Activated naive CD8-positive, alpha-beta T cell treated with anti-CD3 and anti-CD28 coated beads, Interleukin-2, amount 10 ng/mL, durations not matched to agents 7 days and 5 days (primary cell): Measurements from ENCODE around the gene APOBEC4. TPM values are rescaled to one million over a fixed set of nuclear protein-coding genes. Genes with fewer than 3 reads are reported as not detected.
"Not testable (repeated sequence)": the region's sequence is repeated elsewhere in the genome, so short reads cannot be mapped to it uniquely, and the experiment has no call there.

Experiments
- ATAC-seq: fragments of 150-1000 bp; cut with Tn5 transposase; one replicate; pipeline ENCODE4 v1.10.0; 2021; ENCODE audit warnings: low read depth, moderate library complexity
- POLR2A ChIA-PET: fragments of 350-600 bp; sonication (Branson Sonifier 250); formaldehyde crosslinking; loops from one replicate; lab custom pipeline; 2021; ENCODE audit warnings: antibody characterized with exemption; lab: Charles Lee
- DNase-seq: peaks from one replicate; pipeline ENCODE4 v3.0.0; 2021
- H3K27ac Mint-ChIP-seq: one replicate; pipeline ENCODE4 v1.8.0; 2022; ENCODE audit warnings: mild to moderate bottlenecking, mixed read lengths
- H3K27me3 Mint-ChIP-seq: one replicate; pipeline ENCODE4 v1.8.0; 2022; ENCODE audit warnings: mild to moderate bottlenecking, moderate library complexity, mixed read lengths
- H3K36me3 Mint-ChIP-seq: one replicate; pipeline ENCODE4 v1.8.0; 2021; ENCODE audit warnings: mild to moderate bottlenecking, mixed read lengths
- H3K4me1 Mint-ChIP-seq: one replicate; pipeline ENCODE4 v1.8.0; 2021; ENCODE audit warnings: mixed read lengths
- H3K4me3 Mint-ChIP-seq: one replicate; pipeline ENCODE4 v1.8.0; 2022; ENCODE audit warnings: mild to moderate bottlenecking, moderate library complexity, mixed read lengths
- H3K9me3 Mint-ChIP-seq: one replicate; pipeline ENCODE4 v1.8.0; 2021; ENCODE audit warnings: mixed read lengths
- total RNA-seq, 2 experiments: library from RNA; stranded (reverse); gene quantifications; one replicate each; pipeline ENCODE4 v1.2.3, GENCODE V29; 2021

Gene APOBEC4
- total RNA-seq, 2 experiments from 2014 or later, result not detected

DNA sequence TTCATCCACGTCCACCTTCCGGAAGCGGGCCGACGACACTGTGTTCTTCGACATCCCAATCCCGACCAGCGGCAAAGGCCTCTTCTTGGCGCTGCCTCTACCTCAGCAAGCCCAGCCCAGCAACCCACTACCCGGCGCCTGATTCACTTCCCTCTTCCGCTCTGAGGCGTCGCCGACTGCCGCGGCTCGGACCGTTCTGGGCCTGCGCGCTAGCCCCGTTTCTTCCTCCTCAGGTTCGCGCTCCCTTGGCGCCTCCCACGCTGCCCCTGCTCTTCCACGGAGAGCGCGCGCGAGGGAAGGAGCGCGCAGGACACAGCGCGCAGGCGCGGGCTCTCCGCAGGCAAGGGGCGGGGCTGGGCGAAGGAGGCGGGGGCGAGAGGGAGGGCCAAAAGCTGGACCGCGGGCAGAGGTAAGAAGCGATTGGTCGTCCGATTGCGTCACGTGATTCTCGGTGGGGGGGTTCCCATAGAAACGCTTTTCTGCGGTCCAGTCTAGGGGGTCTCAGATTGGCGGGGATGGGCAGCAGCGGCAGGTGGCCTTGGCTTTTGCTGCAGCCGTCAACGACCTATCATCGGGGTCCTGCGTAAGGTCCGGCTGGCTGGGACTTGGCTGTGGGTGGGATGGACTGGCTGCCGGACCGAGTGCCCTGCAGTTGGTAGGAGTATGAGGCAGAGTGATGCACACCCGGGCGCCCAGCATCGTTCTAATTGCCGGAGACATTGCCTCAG lies 17.3 kb downstream of the APOBEC4 start, which contains the start of gene ARPC5:
Gene ARPC5, minus strand, starts transcription at position 178 of the 728 bp plus-strand sequence. Its CDS starts 124 bp downstream, at position 54.
- H3K27ac Mint-ChIP-seq, result peak within 1 kb of the TSS; percentile 100
- H3K9me3 Mint-ChIP-seq, result no peaks in the 10 kb centered on the region
- DNase-seq (peak; percentile 98), ATAC-seq (peak; percentile 96)
- H3K36me3 Mint-ChIP-seq, result peaks cover 15% of the 10 kb centered on the region
- peak within 1 kb of the TSS; percentile 100 for H3K4me3 Mint-ChIP-seq
- peaks cover 23% of the 10 kb centered on the region for H3K4me1 Mint-ChIP-seq
- H3K27me3 Mint-ChIP-seq, result peaks cover 22% of the 10 kb centered on the region
- POLR2A ChIA-PET, result interaction anchor here (1.0 to 4.4 kb wide), 4 partner anchors 163 to 796 kb away, joined by 3 to 21 read pairs (median 4); partner anchors contain the start of genes SMG7 and TSEN15

DNA sequence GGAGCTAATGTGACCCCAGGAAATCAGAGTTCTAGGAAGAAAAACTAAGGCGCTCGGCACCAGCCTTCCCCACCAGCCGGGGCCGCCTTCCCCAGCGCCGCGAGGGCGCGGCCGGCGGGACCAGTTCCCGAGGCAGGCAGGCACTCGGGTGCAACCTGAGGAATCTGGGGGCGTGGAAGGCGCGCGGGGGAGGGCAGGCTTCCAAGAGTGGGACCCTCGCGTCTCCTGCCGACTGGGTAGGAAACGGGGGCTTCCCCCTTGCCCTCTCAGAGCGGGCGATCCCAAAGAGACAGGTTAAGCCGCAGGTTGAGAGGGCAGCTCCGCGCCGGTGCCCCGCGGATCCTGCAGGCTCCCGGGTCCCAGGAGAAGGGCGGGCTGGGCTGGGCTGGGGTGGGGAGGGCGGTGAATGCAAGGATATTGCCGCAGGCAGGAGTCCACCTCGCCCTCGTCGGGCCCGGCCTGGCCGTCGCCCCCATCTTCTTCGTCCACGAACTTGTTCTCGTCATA lies 18.0 kb downstream of the APOBEC4 start:
- ATAC-seq, result no peak
- Mint-ChIP-seq H3K27ac (peak overlapping the region; percentile 100), H3K4me3 (peak overlapping the region; percentile 100), H3K27me3 (peaks cover 22% of the 10 kb centered on the region), H3K36me3 (peaks cover 20% of the 10 kb centered on the region), H3K9me3 (no peaks in the 10 kb centered on the region), H3K4me1 (peaks cover 28% of the 10 kb centered on the region)
- POLR2A ChIA-PET, result interaction anchor here (0.6 to 4.4 kb wide), 6 partner anchors 9 to 795 kb away, joined by 3 to 21 read pairs (median 4); partner anchors contain the start of genes SMG7 and TSEN15
- peak; percentile 59 for DNase-seq

DNA sequence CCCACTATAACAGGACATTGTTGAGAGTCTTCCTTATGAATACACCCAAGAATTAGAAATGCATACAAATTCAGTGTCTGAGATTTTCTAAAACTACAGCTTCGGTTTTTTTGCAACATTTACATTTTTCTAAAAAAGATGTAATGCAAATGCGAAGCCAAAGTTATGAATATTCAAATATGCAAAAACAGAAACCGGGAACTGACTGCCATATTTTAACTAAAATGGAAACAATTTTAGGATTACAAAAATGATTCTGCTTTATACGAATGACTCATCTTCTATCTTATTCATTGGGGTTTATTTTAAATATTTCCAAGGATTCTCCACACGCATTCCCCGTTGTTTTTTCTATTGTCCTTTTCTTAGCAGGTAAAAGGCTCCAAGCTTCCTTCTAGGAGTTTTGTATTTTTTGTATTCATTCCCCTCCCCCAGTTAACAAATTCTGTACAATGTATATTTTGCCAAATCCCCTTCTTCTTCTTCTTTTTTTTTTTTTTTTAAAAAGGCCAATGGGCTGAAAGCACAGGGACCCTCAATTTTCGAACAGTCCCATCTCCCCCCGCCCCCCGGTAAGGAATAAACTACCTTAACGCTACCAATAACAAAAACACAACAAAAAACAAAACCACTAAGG lies 18.6 kb downstream of the APOBEC4 start:
- H3K4me1 Mint-ChIP-seq, result peaks cover 28% of the 10 kb centered on the region
- peaks cover 22% of the 10 kb centered on the region for H3K27me3 Mint-ChIP-seq
- peaks cover 22% of the 10 kb centered on the region for H3K36me3 Mint-ChIP-seq
- DNase-seq (no peak), ATAC-seq (no peak)
- no peaks in the 10 kb centered on the region for H3K9me3 Mint-ChIP-seq
- peak overlapping the region; percentile 90 for H3K27ac Mint-ChIP-seq
- H3K4me3 Mint-ChIP-seq, result peak overlapping the region; percentile 100
- POLR2A ChIA-PET, result interaction anchor here (0.6 to 4.4 kb wide), 5 partner anchors 8 to 417 kb away, joined by 4 to 21 read pairs (median 5); partner anchors contain the start of genes APOBEC4, SMG7 and TSEN15

DNA sequence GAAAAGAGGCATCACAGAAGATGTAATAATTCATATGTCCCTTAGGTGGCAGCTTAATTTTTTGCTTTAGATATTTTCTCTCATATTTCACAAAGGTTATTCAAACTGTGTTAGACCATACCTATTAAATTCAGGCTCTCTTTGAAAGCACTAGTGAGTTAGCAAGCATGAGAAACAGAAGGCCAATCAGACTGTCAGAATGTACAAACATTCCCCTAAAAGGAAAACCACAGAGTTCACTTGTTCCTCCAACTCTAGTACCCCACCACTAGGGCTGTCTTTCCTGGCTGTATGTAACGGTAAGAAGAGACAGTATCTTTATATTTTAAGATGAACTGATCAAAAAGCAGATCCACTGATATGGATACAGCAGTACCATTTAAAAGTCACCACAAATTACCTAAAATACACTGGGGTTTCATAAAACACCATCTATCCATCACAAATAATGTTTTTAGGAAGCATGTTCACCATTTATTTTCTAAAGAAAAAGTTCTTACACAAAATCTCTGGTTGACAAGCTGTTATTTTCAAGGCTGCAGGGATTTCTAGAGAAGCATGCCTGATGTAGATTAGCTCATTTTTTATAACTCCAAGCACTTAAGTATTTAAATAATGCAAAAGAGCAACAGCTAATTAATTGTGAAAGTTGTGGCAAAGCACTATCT lies 19.3 kb downstream of the APOBEC4 start:
- POLR2A ChIA-PET, result interaction anchor here (1.2 to 4.4 kb wide), 4 partner anchors 20 to 418 kb away, joined by 3 to 21 read pairs (median 5); partner anchors contain the start of genes APOBEC4, SMG7 and TSEN15
- Mint-ChIP-seq H3K27ac (peak overlapping the region; percentile 90), H3K4me1 (peaks cover 29% of the 10 kb centered on the region), H3K4me3 (peak overlapping the region; percentile 100), H3K36me3 (peaks cover 22% of the 10 kb centered on the region), H3K27me3 (peaks cover 19% of the 10 kb centered on the region), H3K9me3 (no peaks in the 10 kb centered on the region)
- DNase-seq, result no peak
- ATAC-seq, result peak; percentile 15

DNA sequence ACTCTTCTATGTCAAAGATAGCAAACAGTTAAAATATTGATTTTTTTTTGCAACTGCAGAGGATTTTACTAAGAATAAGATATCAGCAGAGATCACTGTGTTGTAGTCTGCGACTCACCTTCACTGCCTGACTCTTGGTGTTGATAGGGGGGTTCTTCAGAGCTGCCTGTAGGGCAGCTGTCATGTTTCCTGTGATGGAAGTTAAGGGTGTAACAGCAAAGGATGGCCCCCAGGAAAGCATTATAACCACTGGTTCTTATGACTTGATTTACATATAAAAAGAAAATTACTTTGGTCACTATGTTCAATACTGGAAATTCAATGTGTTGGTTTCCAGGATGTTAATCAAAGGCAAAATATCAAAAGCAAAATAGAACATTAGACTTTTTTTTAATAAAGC lies 20.2 kb downstream of the APOBEC4 start:
- peaks cover 28% of the 10 kb centered on the region for H3K36me3 Mint-ChIP-seq
- no peaks in the 10 kb centered on the region for H3K9me3 Mint-ChIP-seq

DNA sequence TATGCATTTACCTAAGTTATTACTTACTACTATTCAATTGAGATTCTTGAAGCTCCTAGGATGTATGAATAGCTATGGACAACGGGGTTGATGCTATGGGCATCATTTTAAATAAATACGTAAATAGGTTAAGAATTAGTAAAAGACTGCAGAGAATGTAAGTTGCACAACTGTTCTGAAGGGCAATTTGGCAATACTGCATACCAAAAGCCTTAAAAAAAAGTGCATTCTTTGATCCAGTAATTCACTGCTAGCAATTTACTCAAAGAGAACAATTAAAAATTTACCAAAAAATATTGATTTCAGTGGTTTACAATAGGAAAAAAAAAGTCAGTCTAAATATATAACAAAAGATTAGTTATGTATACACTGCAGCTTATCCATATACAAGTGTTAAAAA lies 21.0 kb downstream of the APOBEC4 start:
- peak overlapping the region; percentile 3 for H3K4me3 Mint-ChIP-seq
- POLR2A ChIA-PET, result interaction anchor here (1.4 to 4.4 kb wide), 2 partner anchors 52 to 160 kb away, joined by 4 to 21 read pairs; partner anchors contain the start of gene SMG7
- H3K4me1 Mint-ChIP-seq, result peaks cover 34% of the 10 kb centered on the region
- H3K36me3 Mint-ChIP-seq, result peaks cover 28% of the 10 kb centered on the region
- DNase-seq, result no peak
- H3K27ac Mint-ChIP-seq, result no peak overlapping the region
- no peak for ATAC-seq
- no peaks in the 10 kb centered on the region for H3K9me3 Mint-ChIP-seq
- H3K27me3 Mint-ChIP-seq, result peaks cover 12% of the 10 kb centered on the region

More for the DNA sequence above, 20.2 kb downstream of the APOBEC4 start:
- H3K4me1 Mint-ChIP-seq, result peaks cover 34% of the 10 kb centered on the region
- POLR2A ChIA-PET, result interaction anchor here (1.2 to 4.4 kb wide), 4 partner anchors 20 to 418 kb away, joined by 3 to 21 read pairs (median 5); partner anchors contain the start of genes APOBEC4, SMG7 and TSEN15
- ATAC-seq, result no peak
- peak overlapping the region; percentile 44 for H3K27ac Mint-ChIP-seq
- H3K27me3 Mint-ChIP-seq, result peaks cover 13% of the 10 kb centered on the region
- no peak for DNase-seq
- H3K4me3 Mint-ChIP-seq, result peak overlapping the region; percentile 100

DNA sequence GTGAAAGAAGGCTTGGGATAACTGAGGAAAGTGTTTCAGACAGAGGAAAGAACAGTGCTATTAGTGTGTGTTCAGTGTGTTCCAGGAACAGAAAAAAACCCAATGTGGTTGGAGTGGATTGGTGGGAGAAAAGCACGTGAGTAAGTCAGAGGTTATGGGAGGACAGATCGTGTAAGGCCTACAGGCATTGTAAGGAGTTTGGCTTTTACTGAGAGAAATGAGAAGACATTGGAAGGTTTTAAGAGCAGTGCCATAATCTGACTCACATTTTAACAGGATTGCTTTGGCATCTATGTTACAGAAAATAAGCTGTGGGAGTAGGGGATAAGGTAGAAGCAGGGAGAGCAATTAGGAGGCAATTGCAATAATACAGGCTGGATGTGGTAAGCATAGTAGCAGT lies 22.4 kb downstream of the APOBEC4 start:
- no peak for ATAC-seq
- H3K27me3 Mint-ChIP-seq, result no peaks in the 10 kb centered on the region
- no peaks in the 10 kb centered on the region for H3K9me3 Mint-ChIP-seq
- peak overlapping the region; percentile 67 for H3K4me3 Mint-ChIP-seq
- peak overlapping the region; percentile 7 for H3K27ac Mint-ChIP-seq
- H3K36me3 Mint-ChIP-seq, result peaks cover 28% of the 10 kb centered on the region
- POLR2A ChIA-PET, result interaction anchor here (1.0 kb wide), 1 partner anchor 51 kb away, joined by 3 read pairs; no protein-coding TSS in a partner anchor
- DNase-seq, result no peak
- peaks cover 22% of the 10 kb centered on the region for H3K4me1 Mint-ChIP-seq

DNA sequence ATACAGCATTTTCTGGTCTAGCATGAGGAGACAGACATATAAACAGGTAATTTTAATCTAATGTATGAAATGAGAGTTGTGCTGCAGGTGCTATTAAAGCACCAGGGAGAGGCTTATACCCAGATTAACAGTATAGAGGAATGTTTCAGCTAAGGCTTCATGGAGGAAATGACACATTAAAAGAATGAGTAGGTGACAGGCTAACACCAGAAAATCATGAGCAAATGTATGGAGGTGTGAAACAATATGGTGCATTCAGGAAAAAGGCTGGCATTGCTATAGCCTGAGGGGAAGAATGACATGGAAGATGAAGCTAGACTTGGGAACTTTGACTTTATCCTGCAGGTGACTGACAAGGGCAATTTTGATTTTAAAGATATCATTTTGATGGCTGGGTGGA lies 24.6 kb downstream of the APOBEC4 start:
- Mint-ChIP-seq H3K27me3 (no peaks in the 10 kb centered on the region), H3K4me3 (no peak overlapping the region), H3K4me1 (peaks cover 24% of the 10 kb centered on the region), H3K27ac (peak overlapping the region; percentile 4), H3K36me3 (peaks cover 31% of the 10 kb centered on the region), H3K9me3 (no peaks in the 10 kb centered on the region)
- no peak for DNase-seq
- POLR2A ChIA-PET, result interaction anchor here (0.7 kb wide), 1 partner anchor 39 kb away, joined by 4 read pairs; the partner anchor contains the start of gene NCF2
- no peak for ATAC-seq

DNA sequence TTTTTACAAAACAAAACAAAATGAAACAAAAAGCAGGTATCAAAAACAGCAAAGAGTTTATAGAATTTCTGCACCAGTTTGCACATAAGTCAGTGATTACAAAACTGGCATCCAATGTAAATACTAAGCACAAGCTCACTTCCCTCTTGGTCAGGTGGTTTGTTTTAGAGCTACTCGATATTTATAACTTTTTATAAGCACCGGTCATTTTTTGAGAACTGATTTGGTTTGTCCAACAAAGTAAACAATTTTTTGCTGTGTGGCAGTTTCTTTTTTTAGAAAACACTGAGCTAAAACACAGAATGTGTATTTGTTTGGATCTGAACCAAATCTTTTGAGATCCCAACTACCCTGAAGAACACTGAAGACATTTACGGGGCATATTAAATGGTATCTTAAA lies 26.9 kb downstream of the APOBEC4 start:
- DNase-seq, H3K27me3 Mint-ChIP-seq, H3K9me3 Mint-ChIP-seq, H3K4me3 Mint-ChIP-seq, ATAC-seq, H3K27ac Mint-ChIP-seq: not testable (repeated sequence)
- Mint-ChIP-seq H3K36me3 (peaks cover 26% of the 10 kb centered on the region), H3K4me1 (peaks cover 22% of the 10 kb centered on the region)
- POLR2A ChIA-PET, result interaction anchor here (0.6 to 1.0 kb wide), 2 partner anchors 9 to 153 kb away, joined by 3 to 5 read pairs; no protein-coding TSS in a partner anchor

DNA sequence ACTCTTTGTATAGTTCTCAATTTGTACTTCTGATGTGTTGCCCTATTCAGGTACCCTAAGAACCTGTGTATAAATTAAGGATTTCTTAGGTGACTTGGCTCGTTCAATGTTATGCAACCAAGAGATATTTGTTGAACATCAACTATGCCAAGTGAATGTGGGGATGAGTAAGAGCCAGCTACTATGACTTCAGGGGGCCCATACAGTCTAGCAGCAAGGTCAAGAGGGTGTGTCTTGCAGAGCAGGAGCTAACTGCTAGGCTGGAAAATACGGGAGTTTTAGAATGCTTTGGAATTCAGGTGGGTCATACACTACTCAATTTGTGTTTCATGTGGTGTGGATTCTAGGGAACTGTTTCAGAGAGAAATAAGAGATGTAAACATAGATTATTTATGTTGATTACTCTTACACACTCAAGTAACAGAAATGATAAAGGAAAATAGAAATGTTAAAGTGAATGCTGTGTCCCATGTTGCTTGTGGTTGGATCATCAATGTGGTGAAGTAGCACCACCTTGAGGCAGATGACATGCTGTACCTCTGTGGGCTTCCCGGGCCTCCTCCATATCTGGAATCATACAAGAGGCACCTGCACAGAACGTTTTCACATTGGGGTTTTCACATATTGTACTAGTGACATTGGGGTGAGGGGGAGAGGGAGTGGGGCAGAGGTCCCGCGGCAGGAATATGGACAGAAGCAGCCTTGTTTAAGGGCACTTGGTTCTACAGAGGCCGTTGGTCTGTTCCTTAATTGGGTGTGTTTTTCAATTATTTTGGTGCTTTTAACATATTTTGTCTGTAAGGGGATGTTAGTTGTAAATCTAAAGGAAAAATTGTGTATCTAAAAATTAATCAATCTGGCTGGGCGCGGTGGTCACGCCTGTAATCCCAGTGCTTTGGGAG lies 30.0 kb downstream of the APOBEC4 start:
- DNase-seq, result peak; percentile 36
- H3K4me1 Mint-ChIP-seq, result peaks cover 12% of the 10 kb centered on the region
- peaks cover 12% of the 10 kb centered on the region for H3K36me3 Mint-ChIP-seq
- H3K9me3 Mint-ChIP-seq, result no peaks in the 10 kb centered on the region
- POLR2A ChIA-PET, result interaction anchor here (0.8 kb wide), 1 partner anchor 47 kb away, joined by 3 read pairs; no protein-coding TSS in a partner anchor
- H3K4me3 Mint-ChIP-seq, result no peak overlapping the region
- H3K27ac Mint-ChIP-seq, result no peak overlapping the region
- no peaks in the 10 kb centered on the region for H3K27me3 Mint-ChIP-seq
- ATAC-seq, result peak; percentile 84

DNA sequence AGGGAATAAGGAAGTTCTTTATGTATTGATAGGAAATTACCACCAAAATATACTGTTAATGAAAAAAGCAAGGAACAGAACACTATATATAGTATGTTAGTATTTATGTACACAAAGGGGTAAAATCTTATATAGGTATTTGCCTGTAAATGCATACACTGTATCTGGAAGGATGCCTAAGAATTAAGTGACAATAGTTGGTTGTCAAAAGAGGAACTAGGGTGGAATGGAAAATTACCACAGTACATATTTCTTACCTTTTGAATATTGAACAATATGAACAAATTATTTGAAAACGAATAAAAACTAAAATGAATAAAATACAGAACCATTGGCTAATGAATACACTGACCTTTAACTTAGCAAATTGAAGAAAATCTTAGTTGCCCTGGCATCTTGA lies 31.1 kb downstream of the APOBEC4 start:
- H3K4me3 Mint-ChIP-seq, result no peak overlapping the region
- no peaks in the 10 kb centered on the region for H3K27me3 Mint-ChIP-seq
- H3K27ac Mint-ChIP-seq, result no peak overlapping the region
- POLR2A ChIA-PET, result no interaction called here
- ATAC-seq (no peak), DNase-seq (no peak)
- no peaks in the 10 kb centered on the region for H3K9me3 Mint-ChIP-seq
- peaks cover 10% of the 10 kb centered on the region for H3K36me3 Mint-ChIP-seq
- peaks cover 11% of the 10 kb centered on the region for H3K4me1 Mint-ChIP-seq
